GM12878 (cell line): Measurements from ENCODE around the gene MAML3. TPM values are rescaled to one million over a fixed set of nuclear protein-coding genes. Genes with fewer than 3 reads are reported as not detected.

ENCODE experiments used
- ATAC-seq: fragments of 200-7000 bp; cut with Tn5 transposase; 3 replicates; pipeline ENCODE4 v1.9.1; 2020; ENCODE audit warnings: mild to moderate bottlenecking, moderate library complexity
- BruUV-seq: library from RNA; stranded (reverse); fragments of 400-500 nt; replicated peaks from 2 replicates; lab custom pipeline; 2021; lab: Mats Ljungman, UMichigan
- CTCF ChIA-PET: fragments of 300-600 bp; sonication (Branson Sonifier 250); formaldehyde crosslinking; extraction: SDS; loops from one replicate; lab custom pipeline; 2021; ENCODE audit warnings: inconsistent platforms; lab: Yijun Ruan, JAX
- POLR2A ChIA-PET: fragments of 350-600 bp; formaldehyde crosslinking; extraction: SDS; loops from one replicate; lab custom pipeline; 2021; ENCODE audit warnings: inconsistent platforms; lab: Charles Lee
- RAD21 ChIA-PET: fragments of 300-600 bp; sonication (Branson Sonifier 250); formaldehyde crosslinking; loops from one replicate; lab custom pipeline; 2023; ENCODE audit warnings: antibody characterized with exemption; ENCODE audit not compliant: unreplicated experiment; lab: Charles Lee
- SMC1A ChIA-PET: fragments of 300-600 bp; sonication (Branson Sonifier 250); formaldehyde crosslinking; loops from one replicate; lab custom pipeline; 2023; ENCODE audit not compliant: unreplicated experiment, uncharacterized antibody; lab: Charles Lee
- DNase-seq: peaks from one replicate; pipeline ENCODE4 v3.0.0-alpha.2; 2011; ENCODE audit warnings: low read depth, low spot score
- FAIRE-seq: peaks from 3 replicates; lab custom pipeline; 2011; peaks lifted over from hg19 to GRCh38; lab: Jason Lieb, UNC
- H2AFZ ChIP-seq: 2 replicates; pipeline ENCODE4 v1.6.0; 2011; ENCODE audit warnings: low read depth, low read length, control low read depth; ENCODE audit not compliant: control insufficient read depth
- H3K27ac ChIP-seq: 2 replicates; pipeline ENCODE4 v1.5.1; 2011; ENCODE audit warnings: control low read depth; ENCODE audit not compliant: control insufficient read depth, insufficient read depth
- H3K27me3 ChIP-seq, 2 experiments: replicated peaks in 1 of 2; 2 replicates each; pipeline versions ENCODE4 v1.6.0 to v1.6.1; 2011; ENCODE audit warnings: low read length in 1 of 2; ENCODE audit not compliant: control insufficient read depth in 2 of 2, insufficient read depth in 2 of 2
- H3K36me3 ChIP-seq, 2 experiments: 2 replicates each; pipeline ENCODE4 v1.5.1; 2011; ENCODE audit warnings: low read length in 1 of 2; ENCODE audit not compliant: control insufficient read depth in 2 of 2, insufficient read depth in 2 of 2
- H3K4me1 ChIP-seq: 2 replicates; pipeline ENCODE4 v1.6.1; 2011; ENCODE audit warnings: mild to moderate bottlenecking, low read length, moderate library complexity, mixed read lengths; ENCODE audit not compliant: control insufficient read depth, insufficient read depth
- H3K4me2 ChIP-seq: 2 replicates; pipeline ENCODE4 v1.6.0; 2011; ENCODE audit warnings: control low read depth; ENCODE audit not compliant: control insufficient read depth, insufficient read depth
- H3K4me3 ChIP-seq: fragments of 200-600 bp; sonication (generic); 2 replicates; pipeline ENCODE4 v1.5.1; 2016
- H3K79me2 ChIP-seq: 2 replicates; pipeline ENCODE4 v1.6.0; 2011; ENCODE audit warnings: low read length; ENCODE audit not compliant: control insufficient read depth, insufficient read depth
- H3K9ac ChIP-seq: 2 replicates; pipeline ENCODE4 v1.8.0; 2011; ENCODE audit warnings: low read length, control low read depth, mixed read lengths; ENCODE audit not compliant: control insufficient read depth, insufficient read depth
- H3K9me3 ChIP-seq: replicated peaks from 3 replicates; pipeline ENCODE4 v1.5.1; 2011; ENCODE audit warnings: mild to moderate bottlenecking, low read length; ENCODE audit not compliant: control insufficient read depth, insufficient read depth
- H4K20me1 ChIP-seq: 2 replicates; pipeline ENCODE4 v1.6.0; 2011; ENCODE audit not compliant: control insufficient read depth, insufficient read depth
- BACH1 ChIP-seq: fragments of 450-650 bp; IDR thresholded peaks from 2 replicates; pipeline ENCODE4 v1.6.1; 2017; ENCODE audit warnings: mild to moderate bottlenecking, borderline replicate concordance
- BCL3 ChIP-seq: IDR thresholded peaks from 2 replicates; pipeline ENCODE4 v1.6.1; 2011; ENCODE audit warnings: borderline replicate concordance, low read depth, mild to moderate bottlenecking, moderate library complexity, low read length; ENCODE audit not compliant: insufficient read depth, poor library complexity, severe bottlenecking
- HDAC2 ChIP-seq: fragments of 200-600 bp; sonication (generic); IDR thresholded peaks from 2 replicates; pipeline ENCODE4 v1.6.1; 2017
- JUNB ChIP-seq: IDR thresholded peaks from 2 replicates; pipeline ENCODE4 v1.6.1; 2016; ENCODE audit warnings: antibody characterized with exemption, mild to moderate bottlenecking
- KAT2A ChIP-seq: conservative IDR thresholded peaks from 2 replicates; pipeline ENCODE4 v1.6.1; 2011; ENCODE audit warnings: low read depth, low read length; ENCODE audit not compliant: control insufficient read depth
- NBN ChIP-seq: fragments of 450-650 bp; IDR thresholded peaks from 2 replicates; pipeline ENCODE4 v1.6.1; 2016
- POU2F2 ChIP-seq: IDR thresholded peaks from 3 replicates; pipeline ENCODE4 v1.6.1; 2011; ENCODE audit warnings: low read depth, mild to moderate bottlenecking, low read length, borderline replicate concordance
- RBBP5 ChIP-seq: fragments of 200-600 bp; sonication (generic); conservative IDR thresholded peaks from 2 replicates; pipeline ENCODE4 v1.6.1; 2016
- ZNF207 ChIP-seq: fragments of 450-650 bp; IDR thresholded peaks from 2 replicates; pipeline ENCODE4 v1.6.1; 2014; ENCODE audit warnings: antibody characterized with exemption, mild to moderate bottlenecking, borderline replicate concordance
- ZNF217 ChIP-seq: fragments of 450-650 bp; IDR thresholded peaks from 2 replicates; pipeline ENCODE4 v1.6.1; 2017; ENCODE audit warnings: antibody characterized with exemption, mild to moderate bottlenecking
- WGBS: methylation state at CpG from one replicate; pipeline ENCODE4 v1.1.6; 2016; ENCODE audit warnings: low lambda C conversion rate; ENCODE audit not compliant: insufficient replicate concordance, insufficient coverage; ENCODE audit errors: missing lambda C conversion rate; 5-methylcytosine and 5-hydroxymethylcytosine counted together
- in situ Hi-C: fragments of 300-500 bp; cut with MboI; formaldehyde crosslinking; loops from 9 replicates; pipeline ENCODE4 v1.14.3; 2018; ENCODE audit warnings: mixed read lengths
- intact Hi-C: fragments of 100-400 bp; cut with micrococcal nuclease; formaldehyde crosslinking; loops from one replicate; pipeline ENCODE4 v1.14.2; 2022; ENCODE audit not compliant: unreplicated experiment
- polyA plus RNA-seq, 11 experiments: library from polyadenylated mRNA; depleted of rRNA in 4 of 11; unstranded in 6 of 11; stranded (reverse) in 5 of 11; fragments of >200 nt; fragmentation: Nextera tagmentation in 4 of 11; fragmentation: Illumina TruSeq in 1 of 11; extraction: Ambion mirVana in 4 of 11; extraction: Trizol in 1 of 11; gene quantifications; 1 replicate in 1 of 11; 2 replicates in 10 of 11; pipeline versions ENCODE4 v1.2.1 to v1.2.3, GENCODE V29; 2011 to 2016; ENCODE audit warnings: inconsistent platforms in 2 of 11, missing spikeins in 2 of 11, low read depth in 1 of 11
- total RNA-seq, 4 experiments: library from RNA; depleted of rRNA in 3 of 4; stranded (reverse); fragments of >200 nt in 3 of 4; fragmentation: Illumina TruSeq in 1 of 4; extraction: Trizol in 1 of 4; gene quantifications; 2 replicates each; pipeline versions ENCODE4 v1.2.1 to v1.2.3, GENCODE V29; 2013 to 2021
- TF ChIP-seq, protein P1 (sequence below): fragments of 450-650 bp; IDR thresholded peaks from 2 replicates; pipeline ENCODE4 v1.6.1; 2016; ENCODE audit warnings: mild to moderate bottlenecking, moderate library complexity, borderline replicate concordance
- TF ChIP-seq, protein P2 (sequence below): fragments of 450-650 bp; IDR thresholded peaks from 2 replicates; pipeline ENCODE4 v1.6.1; 2016; ENCODE audit warnings: mild to moderate bottlenecking

MAML3 gene
- total and polyA plus RNA-seq, 10 of the 15 experiments (the other 5 are each of a cell fraction or from before 2014, with no cell fraction given), result under 0.01 to 0.53 (median 0.06) TPM; not detected in 2

DNA sequence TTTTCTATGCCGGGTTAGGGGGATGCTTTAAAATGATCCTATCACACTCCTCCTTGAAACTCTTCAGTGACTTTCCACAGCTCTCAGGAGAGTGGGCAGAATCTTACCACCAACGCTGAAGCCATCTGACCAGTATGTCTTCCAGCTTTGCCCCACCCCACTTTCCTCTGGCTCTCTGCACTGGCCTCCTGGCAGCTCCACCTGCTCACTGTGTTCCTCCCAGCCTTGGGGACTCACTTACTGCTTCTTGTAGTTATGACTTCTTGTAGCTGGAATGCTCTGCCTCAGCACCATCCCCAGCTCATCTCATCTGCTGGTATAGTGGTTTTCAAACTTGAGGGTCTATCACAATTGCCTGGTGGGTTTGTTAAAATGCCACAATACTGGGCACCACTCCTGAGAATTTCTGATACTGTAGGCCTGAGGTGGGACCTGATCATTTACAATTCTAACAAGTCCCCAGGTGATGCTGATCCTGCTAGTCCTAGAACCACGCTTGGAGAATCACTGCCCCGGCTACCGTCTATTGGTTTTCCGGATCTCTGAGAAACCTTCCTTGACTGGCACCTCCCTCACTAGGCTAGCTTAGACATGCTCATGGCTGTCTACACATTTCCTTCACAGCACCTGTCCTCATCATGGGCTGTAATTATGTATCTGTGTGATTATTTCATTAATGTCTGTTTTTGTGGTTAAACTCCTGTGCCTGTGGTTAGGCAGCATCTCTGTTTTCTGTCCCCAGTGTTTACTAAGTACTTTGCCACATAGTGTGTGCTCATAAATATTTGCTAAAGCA lies 336.1 kb downstream of the MAML3 start:
- no peaks in the 10 kb centered on the region for H3K79me2 ChIP-seq
- no peak overlapping the region for H3K9ac ChIP-seq
- CTCF ChIA-PET, result no interaction called here
- BruUV-seq, result no TSS peak
- H2AFZ ChIP-seq, result no peak overlapping the region
- SMC1A ChIA-PET, result no interaction called here
- no peaks in the 10 kb centered on the region for H3K9me3 ChIP-seq
- no peak overlapping the region for H3K27ac ChIP-seq
- intact Hi-C loops (no loop called here), in situ Hi-C loops (no loop called here)
- no peaks in the 10 kb centered on the region; a peak in 2 of 4 replicates for H3K27me3 ChIP-seq
- H3K4me2 ChIP-seq, result no peak overlapping the region
- POLR2A ChIA-PET, result no interaction called here
- ATAC-seq (no peak), DNase-seq (no peak), FAIRE-seq (no peak)
- H3K36me3 ChIP-seq, result no peaks in the 10 kb centered on the region
- WGBS, result 49% methylated on average over 6 of the region's 6 CpGs
- H3K4me3 ChIP-seq, result no peak overlapping the region
- RAD21 ChIA-PET, result no interaction called here
- TF ChIP-seq BCL3 (no peak), KAT2A (no peak), BACH1 (no peak), POU2F2 (no peak), ZNF217 (no peak), RBBP5 (no peak), JUNB (no peak), NBN (no peak), HDAC2 (no peak), ZNF207 (no peak)
- TF ChIP-seq, protein P1, sequence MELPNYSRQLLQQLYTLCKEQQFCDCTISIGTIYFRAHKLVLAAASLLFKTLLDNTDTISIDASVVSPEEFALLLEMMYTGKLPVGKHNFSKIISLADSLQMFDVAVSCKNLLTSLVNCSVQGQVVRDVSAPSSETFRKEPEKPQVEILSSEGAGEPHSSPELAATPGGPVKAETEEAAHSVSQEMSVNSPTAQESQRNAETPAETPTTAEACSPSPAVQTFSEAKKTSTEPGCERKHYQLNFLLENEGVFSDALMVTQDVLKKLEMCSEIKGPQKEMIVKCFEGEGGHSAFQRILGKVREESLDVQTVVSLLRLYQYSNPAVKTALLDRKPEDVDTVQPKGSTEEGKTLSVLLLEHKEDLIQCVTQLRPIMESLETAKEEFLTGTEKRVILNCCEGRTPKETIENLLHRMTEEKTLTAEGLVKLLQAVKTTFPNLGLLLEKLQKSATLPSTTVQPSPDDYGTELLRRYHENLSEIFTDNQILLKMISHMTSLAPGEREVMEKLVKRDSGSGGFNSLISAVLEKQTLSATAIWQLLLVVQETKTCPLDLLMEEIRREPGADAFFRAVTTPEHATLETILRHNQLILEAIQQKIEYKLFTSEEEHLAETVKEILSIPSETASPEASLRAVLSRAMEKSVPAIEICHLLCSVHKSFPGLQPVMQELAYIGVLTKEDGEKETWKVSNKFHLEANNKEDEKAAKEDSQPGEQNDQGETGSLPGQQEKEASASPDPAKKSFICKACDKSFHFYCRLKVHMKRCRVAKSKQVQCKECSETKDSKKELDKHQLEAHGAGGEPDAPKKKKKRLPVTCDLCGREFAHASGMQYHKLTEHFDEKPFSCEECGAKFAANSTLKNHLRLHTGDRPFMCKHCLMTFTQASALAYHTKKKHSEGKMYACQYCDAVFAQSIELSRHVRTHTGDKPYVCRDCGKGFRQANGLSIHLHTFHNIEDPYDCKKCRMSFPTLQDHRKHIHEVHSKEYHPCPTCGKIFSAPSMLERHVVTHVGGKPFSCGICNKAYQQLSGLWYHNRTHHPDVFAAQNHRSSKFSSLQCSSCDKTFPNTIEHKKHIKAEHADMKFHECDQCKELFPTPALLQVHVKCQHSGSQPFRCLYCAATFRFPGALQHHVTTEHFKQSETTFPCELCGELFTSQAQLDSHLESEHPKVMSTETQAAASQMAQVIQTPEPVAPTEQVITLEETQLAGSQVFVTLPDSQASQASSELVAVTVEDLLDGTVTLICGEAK, result no peak
- TF ChIP-seq, protein P2, sequence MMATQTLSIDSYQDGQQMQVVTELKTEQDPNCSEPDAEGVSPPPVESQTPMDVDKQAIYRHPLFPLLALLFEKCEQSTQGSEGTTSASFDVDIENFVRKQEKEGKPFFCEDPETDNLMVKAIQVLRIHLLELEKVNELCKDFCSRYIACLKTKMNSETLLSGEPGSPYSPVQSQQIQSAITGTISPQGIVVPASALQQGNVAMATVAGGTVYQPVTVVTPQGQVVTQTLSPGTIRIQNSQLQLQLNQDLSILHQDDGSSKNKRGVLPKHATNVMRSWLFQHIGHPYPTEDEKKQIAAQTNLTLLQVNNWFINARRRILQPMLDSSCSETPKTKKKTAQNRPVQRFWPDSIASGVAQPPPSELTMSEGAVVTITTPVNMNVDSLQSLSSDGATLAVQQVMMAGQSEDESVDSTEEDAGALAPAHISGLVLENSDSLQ, result no peak
- no peaks in the 10 kb centered on the region for H4K20me1 ChIP-seq
- no peaks in the 10 kb centered on the region for H3K4me1 ChIP-seq
